AG04449 (cell line): Measurements from ENCODE around the gene PDE4D.

Experiments
- CTCF ChIA-PET: fragments of 350-600 bp; formaldehyde crosslinking; extraction: SDS; loops from one replicate; lab custom pipeline; 2021; ENCODE audit warnings: antibody characterized with exemption; lab: Yijun Ruan, JAX
- POLR2A ChIA-PET: fragments of 400-600, 350-600 bp; formaldehyde crosslinking; extraction: SDS; loops from one replicate; lab custom pipeline; 2020; ENCODE audit warnings: antibody characterized with exemption, inconsistent platforms; lab: Yijun Ruan, JAX
- DNase-seq: peaks from one replicate; pipeline ENCODE4 v3.0.0-alpha.2; 2010; ENCODE audit warnings: low read depth, low spot score
- H3K4me3 ChIP-seq: 2 replicates; pipeline ENCODE4 v1.5.1; 2011; ENCODE audit warnings: low read depth, mild to moderate bottlenecking, control low read depth, low read length
- TF ChIP-seq, protein P1 (sequence below): IDR thresholded peaks from one replicate; pipeline ENCODE4 v1.5.1; 2011; ENCODE audit warnings: mild to moderate bottlenecking, moderate library complexity, low read length, control low read depth, inconsistent platforms; ENCODE audit not compliant: insufficient read depth; ENCODE audit errors: missing control alignments

PDE4D gene

GRCh38 chr5:59893429-59894227, at the start of gene PDE4D:
Gene PDE4D (minus strand): TSS chr5:59893726.
- TF ChIP-seq, protein P1, sequence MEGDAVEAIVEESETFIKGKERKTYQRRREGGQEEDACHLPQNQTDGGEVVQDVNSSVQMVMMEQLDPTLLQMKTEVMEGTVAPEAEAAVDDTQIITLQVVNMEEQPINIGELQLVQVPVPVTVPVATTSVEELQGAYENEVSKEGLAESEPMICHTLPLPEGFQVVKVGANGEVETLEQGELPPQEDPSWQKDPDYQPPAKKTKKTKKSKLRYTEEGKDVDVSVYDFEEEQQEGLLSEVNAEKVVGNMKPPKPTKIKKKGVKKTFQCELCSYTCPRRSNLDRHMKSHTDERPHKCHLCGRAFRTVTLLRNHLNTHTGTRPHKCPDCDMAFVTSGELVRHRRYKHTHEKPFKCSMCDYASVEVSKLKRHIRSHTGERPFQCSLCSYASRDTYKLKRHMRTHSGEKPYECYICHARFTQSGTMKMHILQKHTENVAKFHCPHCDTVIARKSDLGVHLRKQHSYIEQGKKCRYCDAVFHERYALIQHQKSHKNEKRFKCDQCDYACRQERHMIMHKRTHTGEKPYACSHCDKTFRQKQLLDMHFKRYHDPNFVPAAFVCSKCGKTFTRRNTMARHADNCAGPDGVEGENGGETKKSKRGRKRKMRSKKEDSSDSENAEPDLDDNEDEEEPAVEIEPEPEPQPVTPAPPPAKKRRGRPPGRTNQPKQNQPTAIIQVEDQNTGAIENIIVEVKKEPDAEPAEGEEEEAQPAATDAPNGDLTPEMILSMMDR: no peak
- DNase-seq: no peak
- CTCF ChIA-PET: interaction anchor here (1.2 kb wide), 1 partner anchor 80 kb away, joined by 5 read pairs; no protein-coding TSS in a partner anchor
- peak within 1 kb of the TSS; percentile 45 for H3K4me3 ChIP-seq
- POLR2A ChIA-PET: interaction anchor here (0.6 to 0.7 kb wide), 3 partner anchors 12 to 1456 kb away, joined by 3 read pairs; no protein-coding TSS in a partner anchor

DNA sequence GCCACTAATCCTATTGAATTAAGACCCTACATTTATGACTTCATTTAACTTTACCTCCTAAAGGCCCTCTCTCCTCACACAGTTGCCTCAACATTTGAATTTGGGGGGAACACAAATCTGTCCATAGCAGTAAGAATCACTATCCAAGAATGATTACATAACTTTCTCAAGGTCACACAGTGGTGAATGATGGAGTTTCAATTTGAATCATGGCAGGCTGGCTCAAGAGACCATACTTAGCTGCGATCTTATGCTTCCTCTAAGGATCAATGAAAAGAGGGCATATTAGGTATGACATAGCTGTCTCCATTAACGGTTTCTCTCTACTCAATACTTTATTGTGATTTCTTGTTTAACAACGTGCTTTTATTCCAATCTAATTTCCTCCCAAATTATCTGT, 44.1 kb upstream of the PDE4D start:
- H3K4me3 ChIP-seq: no peak overlapping the region
- TF ChIP-seq, protein P1: no peak
- ChIA-PET POLR2A (no interaction called here), CTCF (interaction anchor here (1.8 kb wide), 1 partner anchor 127 kb away, joined by 6 read pairs; no protein-coding TSS in a partner anchor)
- DNase-seq: no peak

- H3K4me3 ChIP-seq: no peak overlapping the region
- TF ChIP-seq, protein P1: peak; percentile 21
- CTCF ChIA-PET: interaction anchor here (0.9 to 4.1 kb wide), 8 partner anchors 9 to 118 kb away, joined by 3 to 50 read pairs (median 7); no protein-coding TSS in a partner anchor
- DNase-seq: no peak
- POLR2A ChIA-PET: no interaction called here
Measured at GRCh38 chr5:59923465-59923864, 29.9 kb upstream of the PDE4D start.

GRCh38 chr5:59922220-59922619, 28.7 kb upstream of the PDE4D start:
- DNase-seq: no peak
- POLR2A ChIA-PET: no interaction called here
- CTCF ChIA-PET: interaction anchor here (1.3 to 4.1 kb wide), 5 partner anchors 7 to 115 kb away, joined by 3 to 50 read pairs (median 15); no protein-coding TSS in a partner anchor
- no peak overlapping the region for H3K4me3 ChIP-seq
- TF ChIP-seq, protein P1: no peak

GRCh38 chr5:59921816-59922215, 28.3 kb upstream of the PDE4D start:
- ChIA-PET CTCF (interaction anchor here (2.3 to 4.1 kb wide), 3 partner anchors 108 to 114 kb away, joined by 15 to 50 read pairs (median 49); no protein-coding TSS in a partner anchor), POLR2A (no interaction called here)
- TF ChIP-seq, protein P1: no peak
- DNase-seq: no peak
- no peak overlapping the region for H3K4me3 ChIP-seq

GRCh38 chr5:59919484-59919883, 26.0 kb upstream of the PDE4D start:
- ChIA-PET POLR2A (no interaction called here), CTCF (no interaction called here)
- DNase-seq: no peak
- no peak overlapping the region for H3K4me3 ChIP-seq
- TF ChIP-seq, protein P1: no peak
